Keratinocyte (primary cell): ENCODE data around the gene IPO8. TPM values are rescaled to one million over a fixed set of nuclear protein-coding genes. Genes with fewer than 3 reads are reported as not detected.

Source experiments
- DNase-seq: peaks from one replicate; pipeline ENCODE4 v3.0.0-alpha.2; 2011; ENCODE audit warnings: low read depth, missing footprints, low spot score
- FAIRE-seq: peaks from 2 replicates; lab custom pipeline; 2011; peaks lifted over from hg19 to GRCh38; lab: Jason Lieb, UNC
- H2AFZ ChIP-seq: 2 replicates; pipeline ENCODE4 v1.6.0; 2012; ENCODE audit warnings: low read length, control low read depth, inconsistent platforms; ENCODE audit not compliant: control insufficient read depth
- H3K27ac ChIP-seq: 2 replicates; pipeline ENCODE4 v1.5.1; 2011; ENCODE audit warnings: low read length; ENCODE audit not compliant: control insufficient read depth, insufficient read depth
- H3K27me3 ChIP-seq: 3 replicates; pipeline ENCODE4 v1.6.0; 2011; ENCODE audit warnings: low read length; ENCODE audit not compliant: control insufficient read depth, insufficient read depth; ENCODE audit errors: extremely low read depth
- H3K36me3 ChIP-seq, 2 experiments: 2 replicates in 1 of 2; 3 replicates in 1 of 2; pipeline ENCODE4 v1.5.1; 2011; ENCODE audit warnings: low read length in 2 of 2, mild to moderate bottlenecking in 1 of 2; ENCODE audit not compliant: control insufficient read depth in 2 of 2, insufficient read depth in 2 of 2; ENCODE audit errors: extremely low read depth in 1 of 2
- H3K4me1 ChIP-seq: 3 replicates; pipeline ENCODE4 v1.5.1; 2011; ENCODE audit warnings: low read length; ENCODE audit not compliant: control insufficient read depth, insufficient read depth; ENCODE audit errors: extremely low read depth
- H3K4me2 ChIP-seq: 3 replicates; pipeline ENCODE4 v1.6.0; 2011; ENCODE audit warnings: low read depth, low read length; ENCODE audit not compliant: control insufficient read depth, insufficient read depth; ENCODE audit errors: extremely low read depth
- H3K4me3 ChIP-seq, 3 experiments: fragments of 200-600 bp in 1 of 3; sonication (generic) in 1 of 3; 2 replicates in 2 of 3; 3 replicates in 1 of 3; pipeline ENCODE4 v1.5.1; 2011 to 2016; ENCODE audit warnings: low read length in 3 of 3, mild to moderate bottlenecking in 3 of 3, control low read depth in 2 of 3, inconsistent platforms in 1 of 3, low read depth in 1 of 3, mixed read lengths in 1 of 3, mixed run types in 1 of 3, moderate library complexity in 1 of 3; ENCODE audit not compliant: control insufficient read depth in 2 of 3, insufficient read depth in 2 of 3; ENCODE audit errors: extremely low read depth in 1 of 3
- H3K79me2 ChIP-seq: 2 replicates; pipeline ENCODE4 v1.6.0; 2012; ENCODE audit warnings: low read length; ENCODE audit not compliant: control insufficient read depth, insufficient read depth
- H3K9ac ChIP-seq: 3 replicates; pipeline ENCODE4 v1.6.0; 2011; ENCODE audit warnings: low read length; ENCODE audit not compliant: control insufficient read depth, insufficient read depth; ENCODE audit errors: extremely low read depth
- H3K9me1 ChIP-seq: 3 replicates; pipeline ENCODE4 v1.6.0; 2011; ENCODE audit warnings: low read length; ENCODE audit not compliant: control insufficient read depth, insufficient read depth; ENCODE audit errors: extremely low read depth
- H3K9me3 ChIP-seq: 2 replicates; pipeline ENCODE4 v1.5.1; 2012; ENCODE audit warnings: low read depth, low read length; ENCODE audit not compliant: control insufficient read depth
- H4K20me1 ChIP-seq: 3 replicates; pipeline ENCODE4 v1.6.0; 2011; ENCODE audit warnings: low read length; ENCODE audit not compliant: control insufficient read depth, insufficient read depth; ENCODE audit errors: extremely low read depth
- CTCF ChIP-seq, 3 experiments: IDR thresholded peaks in 1 of 3; conservative IDR thresholded peaks in 1 of 3; optimal IDR thresholded peaks in 1 of 3; 2 replicates in 2 of 3; 3 replicates in 1 of 3; pipeline versions ENCODE3 to v1.5.1; 2011; ENCODE audit warnings: low read length in 3 of 3, mild to moderate bottlenecking in 3 of 3, moderate library complexity in 2 of 3, control low read depth in 1 of 3, inconsistent platforms in 1 of 3; ENCODE audit not compliant: insufficient read depth in 2 of 3; ENCODE audit errors: extremely low read depth in 1 of 3
- EZH2 ChIP-seq: IDR thresholded peaks from one replicate; pipeline ENCODE4 v1.6.1; 2012; ENCODE audit warnings: inconsistent platforms, mild to moderate bottlenecking, low read length, moderate library complexity
- dilution Hi-C: fragments of 300-500 bp; cut with MboI; formaldehyde crosslinking; loops from one replicate; pipeline ENCODE4 v1.7.0; 2020; ENCODE audit warnings: low sequenced_read_pairs; ENCODE audit not compliant: extremely low pct_ligation_motif_present
- polyA plus RNA-seq, 5 experiments: library from polyadenylated mRNA; depleted of rRNA in 3 of 5; stranded (reverse) in 3 of 5; stranded (forward) in 1 of 5; unstranded in 1 of 5; fragments of >200 nt; gene quantifications; 1 replicate in 1 of 5; 2 replicates in 3 of 5; 3 replicates in 1 of 5; pipeline versions ENCODE4 v1.2.1 to v1.2.3, GENCODE V29; 2011 to 2012; ENCODE audit warnings: missing spikeins in 2 of 5, low read depth in 1 of 5, low replicate concordance in 1 of 5

IPO8 gene
- polyA plus RNA-seq, 1 donor (not counting 4 experiments of a cell fraction or from before 2014, with no cell fraction given) = 18.8 TPM

GRCh38 chr12:30631740-30632139, 63.9 kb downstream of the IPO8 start:
- H3K27me3 ChIP-seq = no peaks in the 10 kb centered on the region
- no peaks in the 10 kb centered on the region for H3K79me2 ChIP-seq
- H3K9ac ChIP-seq = no peak overlapping the region
- dilution Hi-C loops = no loop called here
- H3K4me3 ChIP-seq = no peak overlapping the region
- no peak for TF ChIP-seq EZH2
- TF ChIP-seq CTCF (optimal IDR thresholded peaks at IDR 0.05 in 1 of 3, IDR thresholded peaks at IDR 0.05 in 1 of 3, conservative IDR thresholded peaks at IDR 0.05 in 1 of 3; ENCODE audit: extremely low read depth in 1 of 3, insufficient read depth in 2 of 3, low read length in 3 of 3) = no peak
- DNase-seq (no peak), FAIRE-seq (no peak)
- H3K9me3 ChIP-seq = no peaks in the 10 kb centered on the region
- no peaks in the 10 kb centered on the region for H3K36me3 ChIP-seq
- H3K9me1 ChIP-seq = peaks cover 2% of the 10 kb centered on the region
- H3K27ac ChIP-seq = no peak overlapping the region
- H4K20me1 ChIP-seq = no peaks in the 10 kb centered on the region
- H3K4me2 ChIP-seq = no peak overlapping the region
- no peaks in the 10 kb centered on the region for H3K4me1 ChIP-seq
- H2AFZ ChIP-seq = no peak overlapping the region

- Histone ChIP-seq H3K27ac (no peak overlapping the region), H3K27me3 (no peaks in the 10 kb centered on the region), H3K79me2 (no peaks in the 10 kb centered on the region), H3K9me3 (no peaks in the 10 kb centered on the region), H3K36me3 (no peaks in the 10 kb centered on the region), H3K9me1 (peaks cover 2% of the 10 kb centered on the region), H2AFZ (no peak overlapping the region), H3K4me1 (no peaks in the 10 kb centered on the region), H3K4me2 (no peak overlapping the region), H4K20me1 (no peaks in the 10 kb centered on the region), H3K4me3 (no peak overlapping the region), H3K9ac (no peak overlapping the region)
- no peak for DNase-seq
- dilution Hi-C loops = no loop called here
- FAIRE-seq = no peak
- no peak for TF ChIP-seq CTCF (optimal IDR thresholded peaks at IDR 0.05 in 1 of 3, IDR thresholded peaks at IDR 0.05 in 1 of 3, conservative IDR thresholded peaks at IDR 0.05 in 1 of 3; ENCODE audit: extremely low read depth in 1 of 3, insufficient read depth in 2 of 3, low read length in 3 of 3)
- TF ChIP-seq EZH2 = no peak
Measured at GRCh38 chr12:30630979-30631285, 64.7 kb downstream of the IPO8 start.
